ENCODE measurements around the gene SEC24C. TPM values are rescaled to one million over a fixed set of nuclear protein-coding genes. Genes with fewer than 3 reads are reported as not detected.

SEC24C gene
- total and polyA plus RNA-seq, 2 of the 13 experiments (the other 11 are each of a cell fraction or from before 2014, with no cell fraction given), result 63.1 to 66.4 TPM

DNA sequence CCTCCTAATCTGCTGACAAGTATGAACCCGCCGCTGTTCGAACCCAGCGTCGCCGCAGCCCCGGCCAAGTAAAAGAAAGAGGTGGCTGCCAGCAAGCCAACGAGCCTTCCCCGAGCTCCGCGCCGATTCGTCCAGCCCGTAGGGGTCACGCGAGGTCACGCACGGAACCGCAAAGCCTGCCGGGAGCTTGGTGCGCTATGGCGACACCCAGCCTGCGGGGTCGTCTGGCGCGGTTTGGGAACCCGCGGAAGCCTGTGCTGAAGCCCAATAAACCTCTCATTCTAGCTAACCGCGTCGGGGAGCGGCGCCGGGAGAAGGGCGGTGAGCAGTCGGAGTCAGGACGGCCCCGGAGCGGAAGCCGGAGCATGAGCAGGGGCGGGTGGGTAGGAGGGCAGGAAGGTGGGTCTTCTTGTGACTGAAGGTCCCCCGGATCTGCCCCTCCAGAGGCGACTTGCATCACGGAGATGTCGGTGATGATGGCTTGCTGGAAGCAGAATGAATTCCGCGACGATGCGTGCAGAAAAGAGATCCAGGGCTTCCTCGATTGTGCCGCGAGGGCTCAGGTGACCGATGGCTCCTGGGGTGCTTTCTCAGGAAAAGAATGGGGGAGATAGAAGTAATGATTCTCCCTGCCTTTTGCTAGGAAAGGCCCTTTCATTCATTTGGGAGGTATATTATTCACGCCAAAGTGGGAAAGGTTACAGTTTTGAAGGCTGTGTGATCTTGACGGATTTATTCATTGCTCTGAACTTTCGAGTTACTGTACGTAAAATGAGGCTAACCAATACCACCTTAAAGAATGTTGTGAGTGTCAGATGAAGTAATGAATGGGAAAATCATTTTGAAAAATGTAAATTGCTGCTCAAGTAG lies 37.9 kb downstream of the SEC24C start, which contains the start of gene CHCHD1 (continued):
- 0 out of 2 replicates have a peak, but pooled peaks have one; percentile 45 for TF ChIP-seq ZNF709 (CRISPR knock-in tag; IDR thresholded peaks at IDR 0.05)
- TF ChIP-seq MBNL3 (CRISPR knock-in tag; conservative IDR thresholded peaks at IDR 0.05), result no peak
- TF ChIP-seq, protein P1, sequence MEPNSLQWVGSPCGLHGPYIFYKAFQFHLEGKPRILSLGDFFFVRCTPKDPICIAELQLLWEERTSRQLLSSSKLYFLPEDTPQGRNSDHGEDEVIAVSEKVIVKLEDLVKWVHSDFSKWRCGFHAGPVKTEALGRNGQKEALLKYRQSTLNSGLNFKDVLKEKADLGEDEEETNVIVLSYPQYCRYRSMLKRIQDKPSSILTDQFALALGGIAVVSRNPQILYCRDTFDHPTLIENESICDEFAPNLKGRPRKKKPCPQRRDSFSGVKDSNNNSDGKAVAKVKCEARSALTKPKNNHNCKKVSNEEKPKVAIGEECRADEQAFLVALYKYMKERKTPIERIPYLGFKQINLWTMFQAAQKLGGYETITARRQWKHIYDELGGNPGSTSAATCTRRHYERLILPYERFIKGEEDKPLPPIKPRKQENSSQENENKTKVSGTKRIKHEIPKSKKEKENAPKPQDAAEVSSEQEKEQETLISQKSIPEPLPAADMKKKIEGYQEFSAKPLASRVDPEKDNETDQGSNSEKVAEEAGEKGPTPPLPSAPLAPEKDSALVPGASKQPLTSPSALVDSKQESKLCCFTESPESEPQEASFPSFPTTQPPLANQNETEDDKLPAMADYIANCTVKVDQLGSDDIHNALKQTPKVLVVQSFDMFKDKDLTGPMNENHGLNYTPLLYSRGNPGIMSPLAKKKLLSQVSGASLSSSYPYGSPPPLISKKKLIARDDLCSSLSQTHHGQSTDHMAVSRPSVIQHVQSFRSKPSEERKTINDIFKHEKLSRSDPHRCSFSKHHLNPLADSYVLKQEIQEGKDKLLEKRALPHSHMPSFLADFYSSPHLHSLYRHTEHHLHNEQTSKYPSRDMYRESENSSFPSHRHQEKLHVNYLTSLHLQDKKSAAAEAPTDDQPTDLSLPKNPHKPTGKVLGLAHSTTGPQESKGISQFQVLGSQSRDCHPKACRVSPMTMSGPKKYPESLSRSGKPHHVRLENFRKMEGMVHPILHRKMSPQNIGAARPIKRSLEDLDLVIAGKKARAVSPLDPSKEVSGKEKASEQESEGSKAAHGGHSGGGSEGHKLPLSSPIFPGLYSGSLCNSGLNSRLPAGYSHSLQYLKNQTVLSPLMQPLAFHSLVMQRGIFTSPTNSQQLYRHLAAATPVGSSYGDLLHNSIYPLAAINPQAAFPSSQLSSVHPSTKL (CRISPR knock-in tag; IDR thresholded peaks at IDR 0.05), result peak; percentile 71
- TF ChIP-seq ZFP36 (IDR thresholded peaks at IDR 0.05; ENCODE audit: borderline replicate concordance, low read depth, low read length, partially characterized antibody), result no peak
- TF ChIP-seq ZNF790 (CRISPR knock-in tag; IDR thresholded peaks at IDR 0.05; ENCODE audit: borderline replicate concordance), result no peak
- TF ChIP-seq TAF15 (IDR thresholded peaks at IDR 0.05; ENCODE audit: low read depth, low read length, poor library complexity, severe bottlenecking), result peak; percentile 80
- peak; percentile 62 for TF ChIP-seq ERF (CRISPR knock-in tag; IDR thresholded peaks at IDR 0.05)
- no peak for TF ChIP-seq ZBTB8A (CRISPR knock-in tag; IDR thresholded peaks at IDR 0.05; ENCODE audit: borderline replicate concordance, low read depth)
- TF ChIP-seq, protein P2, sequence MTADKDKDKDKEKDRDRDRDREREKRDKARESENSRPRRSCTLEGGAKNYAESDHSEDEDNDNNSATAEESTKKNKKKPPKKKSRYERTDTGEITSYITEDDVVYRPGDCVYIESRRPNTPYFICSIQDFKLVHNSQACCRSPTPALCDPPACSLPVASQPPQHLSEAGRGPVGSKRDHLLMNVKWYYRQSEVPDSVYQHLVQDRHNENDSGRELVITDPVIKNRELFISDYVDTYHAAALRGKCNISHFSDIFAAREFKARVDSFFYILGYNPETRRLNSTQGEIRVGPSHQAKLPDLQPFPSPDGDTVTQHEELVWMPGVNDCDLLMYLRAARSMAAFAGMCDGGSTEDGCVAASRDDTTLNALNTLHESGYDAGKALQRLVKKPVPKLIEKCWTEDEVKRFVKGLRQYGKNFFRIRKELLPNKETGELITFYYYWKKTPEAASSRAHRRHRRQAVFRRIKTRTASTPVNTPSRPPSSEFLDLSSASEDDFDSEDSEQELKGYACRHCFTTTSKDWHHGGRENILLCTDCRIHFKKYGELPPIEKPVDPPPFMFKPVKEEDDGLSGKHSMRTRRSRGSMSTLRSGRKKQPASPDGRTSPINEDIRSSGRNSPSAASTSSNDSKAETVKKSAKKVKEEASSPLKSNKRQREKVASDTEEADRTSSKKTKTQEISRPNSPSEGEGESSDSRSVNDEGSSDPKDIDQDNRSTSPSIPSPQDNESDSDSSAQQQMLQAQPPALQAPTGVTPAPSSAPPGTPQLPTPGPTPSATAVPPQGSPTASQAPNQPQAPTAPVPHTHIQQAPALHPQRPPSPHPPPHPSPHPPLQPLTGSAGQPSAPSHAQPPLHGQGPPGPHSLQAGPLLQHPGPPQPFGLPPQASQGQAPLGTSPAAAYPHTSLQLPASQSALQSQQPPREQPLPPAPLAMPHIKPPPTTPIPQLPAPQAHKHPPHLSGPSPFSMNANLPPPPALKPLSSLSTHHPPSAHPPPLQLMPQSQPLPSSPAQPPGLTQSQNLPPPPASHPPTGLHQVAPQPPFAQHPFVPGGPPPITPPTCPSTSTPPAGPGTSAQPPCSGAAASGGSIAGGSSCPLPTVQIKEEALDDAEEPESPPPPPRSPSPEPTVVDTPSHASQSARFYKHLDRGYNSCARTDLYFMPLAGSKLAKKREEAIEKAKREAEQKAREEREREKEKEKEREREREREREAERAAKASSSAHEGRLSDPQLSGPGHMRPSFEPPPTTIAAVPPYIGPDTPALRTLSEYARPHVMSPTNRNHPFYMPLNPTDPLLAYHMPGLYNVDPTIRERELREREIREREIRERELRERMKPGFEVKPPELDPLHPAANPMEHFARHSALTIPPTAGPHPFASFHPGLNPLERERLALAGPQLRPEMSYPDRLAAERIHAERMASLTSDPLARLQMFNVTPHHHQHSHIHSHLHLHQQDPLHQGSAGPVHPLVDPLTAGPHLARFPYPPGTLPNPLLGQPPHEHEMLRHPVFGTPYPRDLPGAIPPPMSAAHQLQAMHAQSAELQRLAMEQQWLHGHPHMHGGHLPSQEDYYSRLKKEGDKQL (CRISPR knock-in tag; IDR thresholded peaks at IDR 0.05; ENCODE audit: low read depth), result peak; percentile 60; the same call in 1 of the 2 replicates
- TF ChIP-seq ZNF605 (CRISPR knock-in tag; IDR thresholded peaks at IDR 0.05), result peak; percentile 93
- TF ChIP-seq, protein P3, sequence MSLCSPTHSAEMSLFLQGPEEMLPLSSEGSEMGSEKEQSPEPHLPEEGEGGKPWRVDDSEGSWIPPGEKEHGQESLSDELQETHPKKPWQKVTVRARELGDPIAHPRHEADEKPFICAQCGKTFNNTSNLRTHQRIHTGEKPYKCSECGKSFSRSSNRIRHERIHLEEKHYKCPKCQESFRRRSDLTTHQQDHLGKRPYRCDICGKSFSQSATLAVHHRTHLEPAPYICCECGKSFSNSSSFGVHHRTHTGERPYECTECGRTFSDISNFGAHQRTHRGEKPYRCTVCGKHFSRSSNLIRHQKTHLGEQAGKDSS (CRISPR knock-in tag; IDR thresholded peaks at IDR 0.05; ENCODE audit: borderline replicate concordance, low read depth), result peak; percentile 47; the same call in 1 of the 2 replicates
- TF ChIP-seq, protein P4, sequence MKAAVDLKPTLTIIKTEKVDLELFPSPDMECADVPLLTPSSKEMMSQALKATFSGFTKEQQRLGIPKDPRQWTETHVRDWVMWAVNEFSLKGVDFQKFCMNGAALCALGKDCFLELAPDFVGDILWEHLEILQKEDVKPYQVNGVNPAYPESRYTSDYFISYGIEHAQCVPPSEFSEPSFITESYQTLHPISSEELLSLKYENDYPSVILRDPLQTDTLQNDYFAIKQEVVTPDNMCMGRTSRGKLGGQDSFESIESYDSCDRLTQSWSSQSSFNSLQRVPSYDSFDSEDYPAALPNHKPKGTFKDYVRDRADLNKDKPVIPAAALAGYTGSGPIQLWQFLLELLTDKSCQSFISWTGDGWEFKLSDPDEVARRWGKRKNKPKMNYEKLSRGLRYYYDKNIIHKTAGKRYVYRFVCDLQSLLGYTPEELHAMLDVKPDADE (CRISPR knock-in tag; IDR thresholded peaks at IDR 0.05), result no peak
- peak; percentile 74; the same call in 1 of the 2 replicates for TF ChIP-seq SP140L (CRISPR knock-in tag; IDR thresholded peaks at IDR 0.05; ENCODE audit: borderline replicate concordance)
- no peak for TF ChIP-seq SRSF9 (IDR thresholded peaks at IDR 0.05; ENCODE audit: borderline replicate concordance, insufficient read depth, low read depth, low read length, poor library complexity, severe bottlenecking)

All from HepG2 (cell line).